SHP77 (cell line): Measurements from ENCODE around the gene KANK4.

Experiments used
- DNase-seq, 2 experiments: peaks; one replicate each; lab custom pipeline; 2025; lab: John Stamatoyannopoulos, UW

KANK4 gene

DNA sequence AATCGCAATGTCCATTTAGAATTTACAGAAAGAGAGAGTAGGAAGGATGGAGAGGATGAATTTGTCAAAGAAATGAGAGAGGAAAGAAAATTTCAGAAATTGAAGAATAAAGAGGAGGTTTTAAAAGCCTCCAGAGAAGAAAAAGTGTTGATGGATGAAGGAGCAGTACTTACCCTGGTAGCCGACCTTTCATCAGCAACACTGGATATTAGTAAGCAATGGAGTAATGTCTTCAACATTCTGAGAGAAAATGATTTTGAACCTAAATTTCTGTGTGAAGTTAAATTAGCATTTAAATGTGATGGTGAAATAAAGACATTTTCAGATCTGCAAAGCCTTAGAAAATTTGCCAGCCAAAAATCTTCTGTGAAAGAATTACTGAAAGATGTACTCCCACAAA is 112.0 kb downstream of the KANK4 start:
- DNase-seq = no peak

GRCh38 chr1:62198781-62199125 is 120.5 kb downstream of the KANK4 start:
- DNase-seq = no peak

DNA sequence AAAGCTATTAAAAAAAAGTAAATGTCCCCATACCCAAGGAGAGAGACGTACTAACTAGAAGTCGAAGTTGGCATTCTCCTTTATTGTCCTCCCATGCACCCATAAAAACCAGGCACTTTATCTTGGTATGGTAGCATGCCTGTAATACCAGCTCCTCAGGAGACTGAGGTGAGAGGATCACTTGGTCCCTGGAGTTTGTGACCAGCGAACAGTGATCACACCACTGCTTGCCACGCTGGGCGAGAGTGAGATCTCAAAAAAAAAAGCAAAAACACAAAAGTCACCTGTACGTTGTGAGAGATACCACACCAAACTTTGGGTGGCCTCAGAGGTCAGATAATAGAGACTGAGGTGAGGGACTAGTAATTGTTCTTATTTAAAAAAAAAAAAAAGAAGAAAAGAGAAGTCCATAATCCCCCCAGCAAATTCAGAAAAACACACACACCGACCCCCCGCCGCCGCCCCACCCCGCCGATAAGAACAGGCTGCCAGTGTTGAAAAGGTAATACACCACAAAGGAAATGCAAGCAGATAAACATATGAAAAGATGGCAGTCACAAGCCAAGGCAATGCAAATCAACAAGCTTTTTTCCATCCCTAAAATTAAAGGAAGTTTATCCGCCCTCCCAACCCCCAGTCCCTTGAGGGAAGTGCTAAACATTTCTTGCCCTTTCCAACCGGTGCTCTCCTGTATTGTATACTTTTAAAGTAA is 121.0 kb downstream of the KANK4 start:
- DNase-seq = no peak

GRCh38 chr1:62196086-62196690 is 123.0 kb downstream of the KANK4 start:
- no peak for DNase-seq

- no peak for DNase-seq
Measured at GRCh38 chr1:62194651-62195544, 124.3 kb downstream of the KANK4 start, which contains the start of gene L1TD1. L1TD1 (plus strand) TSS chr1:62194849; CDS start chr1:62206629, 11,780 bp downstream.

DNA sequence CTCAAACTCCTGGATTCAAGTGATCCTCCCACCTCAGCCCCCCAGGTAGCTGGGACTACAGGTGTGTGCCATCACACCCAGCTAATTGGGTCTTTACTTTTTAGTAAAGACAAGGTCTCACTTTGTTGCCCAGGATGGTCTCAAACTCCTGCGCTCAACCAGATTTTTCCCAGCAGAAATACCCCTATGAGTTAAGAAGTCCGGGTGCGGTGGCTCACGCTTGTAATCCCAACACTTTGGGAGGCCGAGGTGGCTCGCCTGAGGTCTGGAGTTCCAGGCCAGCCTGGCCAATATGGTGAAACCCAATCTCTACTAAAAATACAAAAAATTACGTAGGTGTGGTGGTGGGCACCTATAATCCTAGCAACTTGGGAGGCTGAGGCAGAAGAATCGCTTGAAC is 131.1 kb downstream of the KANK4 start:
- DNase-seq = no peak

GRCh38 chr1:62187548-62187947 is 131.7 kb downstream of the KANK4 start:
- no peak for DNase-seq
